Measurements from ENCODE around the gene GRHL3. TPM values are rescaled to one million over a fixed set of nuclear protein-coding genes. Genes with fewer than 3 reads are reported as not detected.

The GRHL3 gene
- total RNA-seq, 1 donor from 2014 or later: 6.9 TPM

GRCh38 chr1:24369801-24370200 is 50.6 kb downstream of the GRHL3 start:
- no peaks in the 10 kb centered on the region for H3K27me3 Mint-ChIP-seq (ENCODE audit: low read depth, unreplicated experiment)
- Histone ChIP-seq H3K27me3 (ENCODE audit: insufficient read depth, low read length) (no peaks in the 10 kb centered on the region), H3K36me3 (ENCODE audit: insufficient read depth, low read length) (no peaks in the 10 kb centered on the region), H3K79me2 (ENCODE audit: insufficient read depth, low read length) (no peaks in the 10 kb centered on the region), H3K4me2 (ENCODE audit: low read length) (no peak overlapping the region), H3K9me3 (ENCODE audit: insufficient read depth, low read depth, low read length) (no peaks in the 10 kb centered on the region), H3K4me3 (ENCODE audit: insufficient read depth, low read depth, low read length) (no peak overlapping the region), H3K27ac (ENCODE audit: low read depth, low read length) (no peak overlapping the region), H2AFZ (ENCODE audit: low read depth, low read length) (no peak overlapping the region), H3K9ac (ENCODE audit: low read length) (no peak overlapping the region), H4K20me1 (ENCODE audit: insufficient read depth, low read length) (no peaks in the 10 kb centered on the region), H3K4me1 (ENCODE audit: insufficient read depth, low read length) (peaks cover 15% of the 10 kb centered on the region)
- peaks cover 5% of the 10 kb centered on the region for H3K36me3 Mint-ChIP-seq (ENCODE audit: low read depth, unreplicated experiment)
- no peaks in the 10 kb centered on the region for H3K9me3 Mint-ChIP-seq (ENCODE audit: unreplicated experiment)
- DNase-seq (ENCODE audit: low read depth): no peak
- no peak overlapping the region for H3K4me3 Mint-ChIP-seq (ENCODE audit: unreplicated experiment)
- TF ChIP-seq CTCF (IDR thresholded peaks at IDR 0.05; ENCODE audit: insufficient read depth, low read depth, low read length) (no peak), EZH2 (IDR thresholded peaks at IDR 0.05; ENCODE audit: insufficient read depth, low read length) (no peak)
- peaks cover 8% of the 10 kb centered on the region for H3K4me1 Mint-ChIP-seq (ENCODE audit: low read depth, unreplicated experiment)
- H3K27ac Mint-ChIP-seq (ENCODE audit: unreplicated experiment): no peak overlapping the region
- FAIRE-seq: no peak

- no peak overlapping the region for H3K27ac Mint-ChIP-seq (ENCODE audit: unreplicated experiment)
These were observed 53.9 kb downstream of the GRHL3 start for GRCh38 chr1:24373044-24373443.

More at GRCh38 chr1:24373044-24373443, 53.9 kb downstream of the GRHL3 start:
- H3K4me3 Mint-ChIP-seq (ENCODE audit: unreplicated experiment): no peak overlapping the region
- peaks cover 12% of the 10 kb centered on the region for H3K4me1 Mint-ChIP-seq (ENCODE audit: low read depth, unreplicated experiment)
- FAIRE-seq (no peak), DNase-seq (ENCODE audit: low read depth) (no peak)
- Histone ChIP-seq H3K9me3 (ENCODE audit: insufficient read depth, low read depth, low read length) (no peaks in the 10 kb centered on the region), H3K4me2 (ENCODE audit: low read length) (no peak overlapping the region), H3K36me3 (ENCODE audit: insufficient read depth, low read length) (peaks cover 2% of the 10 kb centered on the region), H3K27ac (ENCODE audit: low read depth, low read length) (no peak overlapping the region), H4K20me1 (ENCODE audit: insufficient read depth, low read length) (no peaks in the 10 kb centered on the region), H3K79me2 (ENCODE audit: insufficient read depth, low read length) (no peaks in the 10 kb centered on the region), H3K4me3 (ENCODE audit: insufficient read depth, low read depth, low read length) (no peak overlapping the region), H3K27me3 (ENCODE audit: insufficient read depth, low read length) (no peaks in the 10 kb centered on the region), H3K4me1 (ENCODE audit: insufficient read depth, low read length) (peaks cover 13% of the 10 kb centered on the region), H3K9ac (ENCODE audit: low read length) (no peak overlapping the region), H2AFZ (ENCODE audit: low read depth, low read length) (no peak overlapping the region)
- H3K36me3 Mint-ChIP-seq (ENCODE audit: low read depth, unreplicated experiment): peaks cover 4% of the 10 kb centered on the region
- H3K9me3 Mint-ChIP-seq (ENCODE audit: unreplicated experiment): no peaks in the 10 kb centered on the region
- H3K27me3 Mint-ChIP-seq (ENCODE audit: low read depth, unreplicated experiment): no peaks in the 10 kb centered on the region
- no peak for TF ChIP-seq EZH2 (IDR thresholded peaks at IDR 0.05; ENCODE audit: insufficient read depth, low read length)
- no peak for TF ChIP-seq CTCF (IDR thresholded peaks at IDR 0.05; ENCODE audit: insufficient read depth, low read depth, low read length)
